GM18505 (cell line): ENCODE results near the gene GPATCH11.
A peak's percentile ranks its signal among the peaks of the same experiment; 100 is the strongest.

Source experiments
- ATAC-seq: cut with Tn5 transposase; IDR thresholded peaks from one replicate; pipeline ENCODE4 v1.9.1; 2021; ENCODE audit not compliant: unreplicated experiment
- POLR2A ChIP-seq: IDR thresholded peaks from 4 replicates; pipeline ENCODE4 v1.6.1; 2011; ENCODE audit warnings: borderline replicate concordance; ENCODE audit not compliant: insufficient read depth, insufficient read length; ENCODE audit errors: extremely low read depth

Gene GPATCH11

DNA sequence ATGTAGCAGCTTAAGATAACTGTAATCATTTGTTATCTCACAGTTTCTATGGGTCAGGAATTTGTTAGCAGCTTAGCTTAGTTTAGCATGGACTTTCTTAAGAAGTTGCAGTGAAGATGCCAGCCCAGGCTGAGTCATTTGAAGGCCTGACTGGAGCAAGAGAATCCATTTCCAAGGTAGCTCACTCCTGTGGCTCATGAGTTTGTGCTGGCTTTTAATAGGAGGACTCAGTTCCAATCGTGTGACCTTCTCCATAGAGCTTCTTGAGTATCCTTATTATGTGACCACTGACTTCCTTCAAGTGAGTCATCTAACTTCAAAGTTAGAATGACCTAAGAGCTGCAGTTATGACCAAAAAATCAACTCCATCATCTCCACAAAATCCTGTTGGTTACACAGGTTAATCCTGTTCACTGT, 1.4 kb downstream of the GPATCH11 start:
- ATAC-seq, result no peak

DNA sequence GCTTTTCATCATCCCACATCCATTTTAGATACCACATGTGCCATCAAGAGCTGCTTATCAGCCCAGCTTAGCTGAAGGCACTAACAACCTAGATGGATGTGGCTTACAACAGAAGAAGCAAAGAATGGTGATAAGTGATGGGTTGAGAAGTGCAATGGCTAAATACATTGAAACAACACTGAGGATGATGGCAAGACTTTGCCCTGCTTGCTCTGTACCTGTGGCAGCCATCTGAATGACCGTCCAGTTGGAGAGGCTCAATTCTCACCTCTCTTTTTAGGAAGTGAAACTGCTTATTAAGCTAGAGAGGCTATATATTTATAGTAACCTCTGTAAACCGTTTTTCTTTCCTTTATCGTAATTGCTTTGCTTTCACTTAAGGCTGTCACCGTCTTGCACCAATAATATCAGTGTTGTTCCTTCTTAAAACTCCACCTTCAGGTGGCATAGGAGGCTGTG, 5.7 kb downstream of the GPATCH11 start:
- peak; percentile 78 for ATAC-seq
- TF ChIP-seq POLR2A, result peak; percentile 33

More for the DNA sequence above, 1.4 kb downstream of the GPATCH11 start:
- no peak for TF ChIP-seq POLR2A

DNA sequence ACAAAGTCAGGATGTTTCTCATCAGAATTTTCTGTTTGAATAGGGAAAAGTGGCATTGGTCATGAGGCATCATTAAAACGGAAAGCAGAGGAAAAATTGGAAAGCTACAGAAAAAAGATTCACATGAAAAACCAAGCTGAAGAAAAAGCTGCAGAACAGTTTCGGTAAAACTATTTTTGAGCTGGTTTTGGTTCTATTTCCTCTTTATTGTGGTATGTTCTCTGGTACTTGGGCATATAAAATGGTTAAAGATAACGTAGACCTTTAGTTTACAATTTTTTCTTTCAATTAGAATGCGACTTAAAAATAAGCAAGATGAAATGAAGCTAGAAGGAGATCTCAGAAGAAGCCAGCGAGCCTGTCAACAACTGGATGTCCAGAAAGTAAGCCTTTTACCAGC, 7.6 kb downstream of the GPATCH11 start:
- TF ChIP-seq POLR2A, result no peak
- peak; percentile 51 for ATAC-seq

- no peak for TF ChIP-seq POLR2A
- ATAC-seq, result no peak
Observed at GRCh38 chr2:37096568-37096967, 12.2 kb downstream of the GPATCH11 start.

DNA sequence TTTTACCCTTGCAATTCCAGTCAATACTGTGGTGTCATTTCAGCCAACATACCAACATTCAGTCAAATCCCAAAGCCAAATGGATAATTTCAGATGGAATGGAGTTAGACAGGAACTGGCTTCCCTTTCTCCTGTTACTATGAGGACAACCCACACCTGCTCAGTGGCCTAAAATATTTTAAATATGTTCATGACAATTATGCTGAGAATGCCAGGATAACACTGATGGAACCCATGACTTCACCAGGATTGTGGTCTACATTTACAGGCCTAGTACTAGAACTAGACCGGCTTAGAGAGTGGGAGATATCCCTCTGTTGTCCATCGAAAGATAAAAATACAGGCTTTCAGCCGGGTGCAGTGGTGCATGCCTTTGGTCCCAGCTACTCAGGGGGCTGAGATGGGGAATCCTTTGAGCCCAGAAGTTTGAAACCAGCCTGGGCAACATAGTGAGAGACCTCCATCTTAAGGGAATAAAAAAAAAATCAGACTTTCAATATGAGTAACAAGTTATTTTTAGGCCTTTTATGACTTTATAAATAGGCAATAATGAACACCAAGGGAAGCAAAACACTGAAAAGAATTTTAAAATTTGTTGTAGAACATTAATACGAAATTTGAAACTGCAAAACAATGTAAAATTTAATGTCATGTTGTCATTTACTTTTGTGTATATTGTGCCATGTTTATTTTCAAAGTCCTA, 14.2 kb downstream of the GPATCH11 start:
- no peak for ATAC-seq
- TF ChIP-seq POLR2A, result no peak

DNA sequence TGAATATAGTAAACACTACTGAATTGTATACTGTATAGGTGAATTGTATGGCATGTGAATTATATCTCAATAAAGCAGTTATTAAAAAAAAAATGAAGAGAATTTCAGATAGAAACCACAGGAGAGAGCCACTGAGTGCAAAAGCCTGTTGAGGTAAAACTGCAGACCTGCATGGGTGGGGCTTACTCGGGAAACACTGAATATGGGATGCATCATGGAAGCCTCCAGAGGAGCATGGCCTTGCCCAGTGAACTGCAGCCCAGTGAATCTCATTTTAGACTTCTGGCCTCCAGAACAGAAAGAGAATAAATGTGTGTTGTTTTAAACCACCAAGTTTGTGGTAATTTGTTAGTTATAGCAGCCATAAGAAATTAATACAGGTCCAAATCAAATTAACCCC, 15.7 kb downstream of the GPATCH11 start:
- no peak for TF ChIP-seq POLR2A
- ATAC-seq, result no peak

DNA sequence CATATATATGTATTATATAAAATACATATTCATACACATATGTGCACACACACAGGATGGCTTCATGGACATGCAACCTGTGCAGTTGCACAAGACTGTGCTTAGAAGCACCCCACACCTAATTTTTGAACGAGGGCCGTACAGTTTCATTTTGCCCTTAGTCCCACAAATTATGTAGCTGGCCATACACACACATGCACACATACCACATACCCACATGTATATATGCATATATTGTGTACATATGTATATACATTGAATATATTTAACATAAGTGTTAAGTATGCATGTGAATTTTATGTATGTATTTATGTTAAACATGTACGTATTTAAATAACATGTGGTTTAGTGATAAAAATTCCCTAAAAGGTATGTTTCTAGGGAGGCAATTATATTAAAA, 18.3 kb downstream of the GPATCH11 start:
- no peak for TF ChIP-seq POLR2A
- ATAC-seq, result no peak

- TF ChIP-seq POLR2A, result no peak
- ATAC-seq, result no peak
Observed at GRCh38 chr2:37104178-37104577, 19.9 kb downstream of the GPATCH11 start.

GRCh38 chr2:37105150-37105549, 20.8 kb downstream of the GPATCH11 start:
- no peak for ATAC-seq
- no peak for TF ChIP-seq POLR2A

DNA sequence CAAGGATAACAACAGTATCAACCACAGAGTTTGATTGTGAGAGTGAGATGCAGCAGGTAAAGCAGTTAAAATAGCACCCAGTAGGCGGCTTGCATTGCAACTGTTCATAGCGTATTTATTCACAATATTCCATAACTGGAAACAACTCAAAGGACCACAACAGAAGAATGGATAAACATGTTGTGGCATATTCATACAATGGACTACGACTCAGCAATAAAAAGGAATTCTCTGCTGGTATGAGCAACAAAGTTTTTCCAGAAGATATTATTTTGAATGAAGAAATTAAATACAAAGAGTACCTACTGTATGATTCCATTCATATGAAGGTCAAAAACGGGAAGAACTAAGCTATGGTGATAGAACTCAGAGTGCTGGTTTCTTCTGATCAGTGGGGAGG, 25.2 kb downstream of the GPATCH11 start:
- TF ChIP-seq POLR2A, result no peak
- ATAC-seq, result no peak

GRCh38 chr2:37110306-37111212, 26.2 kb downstream of the GPATCH11 start:
- TF ChIP-seq POLR2A, result no peak

DNA sequence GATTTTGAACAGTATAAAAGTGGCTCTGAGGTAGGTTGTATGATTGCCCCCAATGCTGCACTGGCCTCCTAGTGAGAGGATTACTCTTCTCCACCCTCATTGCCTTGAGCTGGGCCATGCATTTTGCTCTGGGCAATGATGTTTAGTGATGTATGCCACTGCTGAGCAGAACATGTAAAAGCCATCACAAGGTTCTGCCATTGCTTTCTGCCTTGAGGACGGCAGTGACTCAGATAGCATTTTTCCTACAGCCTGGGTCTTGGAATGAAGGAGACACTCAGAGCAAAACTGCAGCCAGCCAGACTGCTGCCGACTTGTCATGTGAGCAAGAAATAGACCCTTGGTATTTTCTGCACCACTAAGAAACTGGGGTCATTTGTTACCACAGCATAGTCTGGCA, 27.6 kb downstream of the GPATCH11 start:
- TF ChIP-seq POLR2A, result no peak
- ATAC-seq, result no peak

More at GRCh38 chr2:37110306-37111212, 26.2 kb downstream of the GPATCH11 start:
- ATAC-seq, result no peak

DNA sequence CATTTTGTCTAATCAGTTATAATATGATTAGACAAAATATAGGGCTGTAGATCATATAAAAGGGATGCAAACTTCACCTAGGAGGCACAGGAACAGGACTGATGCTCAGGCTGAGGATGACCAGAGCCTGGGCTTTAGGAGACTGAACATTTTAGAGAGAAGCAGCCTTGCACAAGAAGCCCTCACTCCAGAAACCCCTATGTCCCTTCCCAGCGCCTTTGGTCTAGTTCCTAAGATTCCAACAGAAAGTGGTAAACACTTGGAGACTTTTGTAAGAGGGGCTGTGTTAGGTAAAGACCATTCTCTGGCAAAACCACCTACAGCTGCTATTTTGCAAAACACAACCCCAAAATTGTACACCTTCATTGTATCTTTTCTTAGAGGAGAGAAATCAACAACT, 33.2 kb downstream of the GPATCH11 start:
- no peak for TF ChIP-seq POLR2A
- no peak for ATAC-seq

- no peak for TF ChIP-seq POLR2A
- ATAC-seq, result no peak
Observed at GRCh38 chr2:37119157-37119556, 34.8 kb downstream of the GPATCH11 start.
